ENCODE data around the gene IRS1. TPM values are rescaled to one million over a fixed set of nuclear protein-coding genes. Genes with fewer than 3 reads are reported as not detected.
A peak's percentile ranks its signal among the peaks of the same experiment; 100 is the strongest.

The IRS1 gene
- total and polyA plus RNA-seq, 2 experiments from 2014 or later, result 10.9 to 25.6 TPM

GRCh38 chr2:226733927-226734564 is 65.6 kb downstream of the IRS1 start:
- no peak for DNase-seq (ENCODE audit: low spot score)
- H2AFZ ChIP-seq, result no peak overlapping the region
- peaks cover 31% of the 10 kb centered on the region for H3K79me2 ChIP-seq
- H3K9me2 ChIP-seq (replicated peaks; ENCODE audit: insufficient read depth), result no peaks in the 10 kb centered on the region
- H3K9me3 ChIP-seq (ENCODE audit: low read depth), result no peaks in the 10 kb centered on the region
- H3K4me2 ChIP-seq, result peak overlapping the region; percentile 36
- TF ChIP-seq, protein P1, sequence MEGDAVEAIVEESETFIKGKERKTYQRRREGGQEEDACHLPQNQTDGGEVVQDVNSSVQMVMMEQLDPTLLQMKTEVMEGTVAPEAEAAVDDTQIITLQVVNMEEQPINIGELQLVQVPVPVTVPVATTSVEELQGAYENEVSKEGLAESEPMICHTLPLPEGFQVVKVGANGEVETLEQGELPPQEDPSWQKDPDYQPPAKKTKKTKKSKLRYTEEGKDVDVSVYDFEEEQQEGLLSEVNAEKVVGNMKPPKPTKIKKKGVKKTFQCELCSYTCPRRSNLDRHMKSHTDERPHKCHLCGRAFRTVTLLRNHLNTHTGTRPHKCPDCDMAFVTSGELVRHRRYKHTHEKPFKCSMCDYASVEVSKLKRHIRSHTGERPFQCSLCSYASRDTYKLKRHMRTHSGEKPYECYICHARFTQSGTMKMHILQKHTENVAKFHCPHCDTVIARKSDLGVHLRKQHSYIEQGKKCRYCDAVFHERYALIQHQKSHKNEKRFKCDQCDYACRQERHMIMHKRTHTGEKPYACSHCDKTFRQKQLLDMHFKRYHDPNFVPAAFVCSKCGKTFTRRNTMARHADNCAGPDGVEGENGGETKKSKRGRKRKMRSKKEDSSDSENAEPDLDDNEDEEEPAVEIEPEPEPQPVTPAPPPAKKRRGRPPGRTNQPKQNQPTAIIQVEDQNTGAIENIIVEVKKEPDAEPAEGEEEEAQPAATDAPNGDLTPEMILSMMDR (IDR thresholded peaks at IDR 0.05; ENCODE audit: poor library complexity), result no peak
- TF ChIP-seq EZH2 (IDR thresholded peaks at IDR 0.05; ENCODE audit: borderline replicate concordance), result no peak
- TF ChIP-seq EZH2phosphoT487 (IDR thresholded peaks at IDR 0.05; ENCODE audit: low read depth, severe bottlenecking, unreplicated experiment), result no peak
- 89% methylated on average over 4 of the region's 4 CpGs for WGBS (ENCODE audit: low lambda C conversion rate, missing lambda C conversion rate)
- peaks cover 31% of the 10 kb centered on the region for H3K4me1 ChIP-seq (ENCODE audit: insufficient read depth)
- H3K27ac ChIP-seq, result peak overlapping the region; percentile 79
- no peak overlapping the region for H3K4me3 ChIP-seq
- H3K36me3 ChIP-seq (replicated peaks; ENCODE audit: insufficient read depth, low read depth), result no peaks in the 10 kb centered on the region
- H4K20me1 ChIP-seq (ENCODE audit: insufficient read depth, poor library complexity, severe bottlenecking), result no peaks in the 10 kb centered on the region
- no peaks in the 10 kb centered on the region for H3K27me3 ChIP-seq

- Histone ChIP-seq H3K9me3 (ENCODE audit: low read depth) (no peaks in the 10 kb centered on the region), H3K36me3 (replicated peaks; ENCODE audit: insufficient read depth, low read depth) (no peaks in the 10 kb centered on the region), H4K20me1 (ENCODE audit: insufficient read depth, poor library complexity, severe bottlenecking) (no peaks in the 10 kb centered on the region), H3K4me1 (ENCODE audit: insufficient read depth) (peaks cover 24% of the 10 kb centered on the region), H3K27me3 (no peaks in the 10 kb centered on the region), H3K4me3 (no peak overlapping the region), H3K4me2 (peak overlapping the region; percentile 36), H3K27ac (peak overlapping the region; percentile 79), H3K79me2 (peaks cover 31% of the 10 kb centered on the region), H3K9me2 (replicated peaks; ENCODE audit: insufficient read depth) (no peaks in the 10 kb centered on the region), H2AFZ (no peak overlapping the region)
- no peak for TF ChIP-seq EZH2 (IDR thresholded peaks at IDR 0.05; ENCODE audit: borderline replicate concordance)
- TF ChIP-seq EZH2phosphoT487 (IDR thresholded peaks at IDR 0.05; ENCODE audit: low read depth, severe bottlenecking, unreplicated experiment), result no peak
- TF ChIP-seq, protein P1 (IDR thresholded peaks at IDR 0.05; ENCODE audit: poor library complexity), result no peak
- 69% methylated on average over 6 of the region's 6 CpGs for WGBS (ENCODE audit: low lambda C conversion rate, missing lambda C conversion rate)
- DNase-seq (ENCODE audit: low spot score), result peak; percentile 45
These were observed 66.3 kb downstream of the IRS1 start for GRCh38 chr2:226733189-226733858.

DNA sequence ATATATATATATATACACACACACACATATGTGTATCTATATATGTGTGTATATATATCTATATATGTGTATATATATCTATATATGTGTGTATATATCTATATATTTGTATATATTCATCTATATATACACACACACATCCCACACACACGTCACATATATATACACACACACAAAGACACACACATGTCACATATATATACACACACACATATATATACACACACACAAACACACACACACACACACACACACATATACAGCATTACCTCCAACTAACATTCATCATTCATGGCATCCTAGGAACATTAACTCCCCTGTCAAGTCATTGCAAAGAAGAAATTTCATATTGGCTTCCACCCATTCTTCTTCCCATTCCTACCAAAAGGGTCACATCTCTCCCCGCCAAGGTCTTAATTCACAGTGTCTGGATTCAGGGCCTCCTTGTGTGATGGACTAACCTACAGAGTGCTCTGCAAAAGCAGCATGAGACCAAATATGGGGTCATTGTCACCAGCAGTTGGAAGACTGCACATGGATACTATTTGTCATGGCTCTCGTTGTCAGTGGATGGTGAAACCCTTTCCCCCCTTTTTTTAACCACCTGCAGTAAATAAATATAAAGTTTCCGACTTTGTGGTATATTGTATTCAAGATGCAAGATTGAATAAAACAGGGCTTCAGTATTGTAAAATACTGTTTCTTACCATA is 67.0 kb downstream of the IRS1 start:
- H3K4me3 ChIP-seq, result no peak overlapping the region
- H3K36me3 ChIP-seq (replicated peaks; ENCODE audit: insufficient read depth, low read depth), result no peaks in the 10 kb centered on the region
- peaks cover 27% of the 10 kb centered on the region for H3K79me2 ChIP-seq
- no peaks in the 10 kb centered on the region for H3K27me3 ChIP-seq
- peak overlapping the region; percentile 65 for H3K27ac ChIP-seq
- no peaks in the 10 kb centered on the region for H3K9me3 ChIP-seq (ENCODE audit: low read depth)
- peak overlapping the region; percentile 26 for H3K4me2 ChIP-seq
- TF ChIP-seq, protein P1 (IDR thresholded peaks at IDR 0.05; ENCODE audit: poor library complexity), result no peak
- TF ChIP-seq EZH2 (IDR thresholded peaks at IDR 0.05; ENCODE audit: borderline replicate concordance) (no peak), EZH2phosphoT487 (IDR thresholded peaks at IDR 0.05; ENCODE audit: low read depth, severe bottlenecking, unreplicated experiment) (no peak)
- H2AFZ ChIP-seq, result no peak overlapping the region
- 87% methylated on average over 4 of the region's 4 CpGs for WGBS (ENCODE audit: low lambda C conversion rate, missing lambda C conversion rate)
- H3K4me1 ChIP-seq (ENCODE audit: insufficient read depth), result peaks cover 17% of the 10 kb centered on the region
- H4K20me1 ChIP-seq (ENCODE audit: insufficient read depth, poor library complexity, severe bottlenecking), result no peaks in the 10 kb centered on the region
- H3K9me2 ChIP-seq (replicated peaks; ENCODE audit: insufficient read depth), result no peaks in the 10 kb centered on the region
- no peak for DNase-seq (ENCODE audit: low spot score)

Measured in hepatocyte (in vitro differentiated cells).